ENCODE results near the gene TMEM129.

The TMEM129 gene

GRCh38 chr4:1716065-1716945 is 4.8 kb downstream of the TMEM129 start:
- Histone ChIP-seq H4K20me1 (ENCODE audit: insufficient read depth, low read length) (no peaks in the 10 kb centered on the region), H2AFZ (ENCODE audit: low read length) (no peak overlapping the region), H3K9ac (ENCODE audit: low read length) (peak overlapping the region; percentile 27; the same call in 1 of the 2 replicates), H3K27ac (ENCODE audit: low read depth, low read length, poor library complexity, severe bottlenecking) (peak overlapping the region; percentile 88), H3F3A (ENCODE audit: insufficient read depth, low read length) (no peaks in the 10 kb centered on the region), H3K4me1 (ENCODE audit: insufficient read depth, low read length, severe bottlenecking) (peaks cover 69% of the 10 kb centered on the region), H3K79me2 (ENCODE audit: insufficient read depth, low read length) (peaks cover 4% of the 10 kb centered on the region), H3K9me3 (ENCODE audit: low read length) (no peaks in the 10 kb centered on the region), H3K27me3 (ENCODE audit: insufficient read depth, low read length) (no peaks in the 10 kb centered on the region), H3K4me2 (ENCODE audit: low read length) (peak overlapping the region; percentile 51), H3K4me3 (ENCODE audit: low read depth, low read length, poor library complexity, severe bottlenecking) (peak overlapping the region; percentile 10), H3K9me2 (ENCODE audit: low read depth, low read length) (no peaks in the 10 kb centered on the region), H3K36me3 (ENCODE audit: insufficient read depth, low read length) (peaks cover 12% of the 10 kb centered on the region; the same call in 1 of the 2 replicates)
- TF ChIP-seq CTCF (IDR thresholded peaks at IDR 0.05; ENCODE audit: low read length) (no peak), EZH2 (IDR thresholded peaks at IDR 0.05; ENCODE audit: borderline replicate concordance, low read length) (no peak)

- no peaks in the 10 kb centered on the region for H3K9me3 ChIP-seq (ENCODE audit: low read length)
- no peaks in the 10 kb centered on the region for H3K9me2 ChIP-seq (ENCODE audit: low read depth, low read length)
- H3K27me3 ChIP-seq (ENCODE audit: insufficient read depth, low read length) = no peaks in the 10 kb centered on the region
- H3K36me3 ChIP-seq (ENCODE audit: insufficient read depth, low read length) = peaks cover 20% of the 10 kb centered on the region; the same call in 1 of the 2 replicates
- no peak for TF ChIP-seq CTCF (IDR thresholded peaks at IDR 0.05; ENCODE audit: low read length)
- no peak for TF ChIP-seq EZH2 (IDR thresholded peaks at IDR 0.05; ENCODE audit: borderline replicate concordance, low read length)
- H3K4me3 ChIP-seq (ENCODE audit: low read depth, low read length, poor library complexity, severe bottlenecking) = peak overlapping the region; percentile 99
- no peaks in the 10 kb centered on the region for H4K20me1 ChIP-seq (ENCODE audit: insufficient read depth, low read length)
- peak overlapping the region; percentile 99 for H3K9ac ChIP-seq (ENCODE audit: low read length)
- H3K4me1 ChIP-seq (ENCODE audit: insufficient read depth, low read length, severe bottlenecking) = peaks cover 73% of the 10 kb centered on the region
- H3K4me2 ChIP-seq (ENCODE audit: low read length) = peak overlapping the region; percentile 75
- H3K79me2 ChIP-seq (ENCODE audit: insufficient read depth, low read length) = peaks cover 16% of the 10 kb centered on the region
- H3K27ac ChIP-seq (ENCODE audit: low read depth, low read length, poor library complexity, severe bottlenecking) = peak overlapping the region; percentile 88
- H3F3A ChIP-seq (ENCODE audit: insufficient read depth, low read length) = no peaks in the 10 kb centered on the region
- no peak overlapping the region for H2AFZ ChIP-seq (ENCODE audit: low read length)
Observed at GRCh38 chr4:1715002-1715758, 5.9 kb downstream of the TMEM129 start.

- peak overlapping the region; percentile 99 for H3K4me3 ChIP-seq (ENCODE audit: low read depth, low read length, poor library complexity, severe bottlenecking)
- H3K4me2 ChIP-seq (ENCODE audit: low read length) = peak overlapping the region; percentile 75
- peak overlapping the region; percentile 88 for H3K27ac ChIP-seq (ENCODE audit: low read depth, low read length, poor library complexity, severe bottlenecking)
- H3K79me2 ChIP-seq (ENCODE audit: insufficient read depth, low read length) = peaks cover 23% of the 10 kb centered on the region
- no peaks in the 10 kb centered on the region for H3K9me2 ChIP-seq (ENCODE audit: low read depth, low read length)
- H3K4me1 ChIP-seq (ENCODE audit: insufficient read depth, low read length, severe bottlenecking) = peaks cover 73% of the 10 kb centered on the region
- no peaks in the 10 kb centered on the region for H3F3A ChIP-seq (ENCODE audit: insufficient read depth, low read length)
- peaks cover 25% of the 10 kb centered on the region; the same call in 1 of the 2 replicates for H3K36me3 ChIP-seq (ENCODE audit: insufficient read depth, low read length)
- no peaks in the 10 kb centered on the region for H3K9me3 ChIP-seq (ENCODE audit: low read length)
- H4K20me1 ChIP-seq (ENCODE audit: insufficient read depth, low read length) = no peaks in the 10 kb centered on the region
- no peak overlapping the region for H2AFZ ChIP-seq (ENCODE audit: low read length)
- TF ChIP-seq CTCF (IDR thresholded peaks at IDR 0.05; ENCODE audit: low read length) = no peak
- no peak for TF ChIP-seq EZH2 (IDR thresholded peaks at IDR 0.05; ENCODE audit: borderline replicate concordance, low read length)
- H3K27me3 ChIP-seq (ENCODE audit: insufficient read depth, low read length) = no peaks in the 10 kb centered on the region
- peak overlapping the region; percentile 99 for H3K9ac ChIP-seq (ENCODE audit: low read length)
Observed at GRCh38 chr4:1714303-1715001, 6.7 kb downstream of the TMEM129 start.

Measured in OCI-LY1 (cell line).